ENCODE results near the gene TEX13C.

DNA sequence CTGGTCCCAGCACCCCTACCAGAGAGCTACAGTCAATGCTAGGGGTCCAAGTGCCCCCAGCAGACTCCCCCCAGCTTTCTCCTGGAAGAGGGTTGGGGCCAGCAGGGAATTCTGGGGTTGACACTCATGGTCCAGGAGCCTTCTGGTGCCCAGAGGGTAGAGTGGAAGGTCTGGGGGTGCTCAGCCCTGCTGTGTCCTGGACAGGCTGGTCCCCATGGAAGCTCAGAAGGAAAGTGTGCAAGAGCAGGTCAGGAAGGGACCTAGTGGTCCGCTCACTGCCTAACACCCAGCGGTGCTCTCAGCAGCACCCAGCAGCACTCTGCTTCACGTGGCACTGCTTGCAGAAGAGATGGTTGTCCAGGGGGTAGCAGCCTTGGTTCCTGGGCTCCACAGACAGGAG, 6.9 kb downstream of the TEX13C start:
- TF ChIP-seq, protein P1, sequence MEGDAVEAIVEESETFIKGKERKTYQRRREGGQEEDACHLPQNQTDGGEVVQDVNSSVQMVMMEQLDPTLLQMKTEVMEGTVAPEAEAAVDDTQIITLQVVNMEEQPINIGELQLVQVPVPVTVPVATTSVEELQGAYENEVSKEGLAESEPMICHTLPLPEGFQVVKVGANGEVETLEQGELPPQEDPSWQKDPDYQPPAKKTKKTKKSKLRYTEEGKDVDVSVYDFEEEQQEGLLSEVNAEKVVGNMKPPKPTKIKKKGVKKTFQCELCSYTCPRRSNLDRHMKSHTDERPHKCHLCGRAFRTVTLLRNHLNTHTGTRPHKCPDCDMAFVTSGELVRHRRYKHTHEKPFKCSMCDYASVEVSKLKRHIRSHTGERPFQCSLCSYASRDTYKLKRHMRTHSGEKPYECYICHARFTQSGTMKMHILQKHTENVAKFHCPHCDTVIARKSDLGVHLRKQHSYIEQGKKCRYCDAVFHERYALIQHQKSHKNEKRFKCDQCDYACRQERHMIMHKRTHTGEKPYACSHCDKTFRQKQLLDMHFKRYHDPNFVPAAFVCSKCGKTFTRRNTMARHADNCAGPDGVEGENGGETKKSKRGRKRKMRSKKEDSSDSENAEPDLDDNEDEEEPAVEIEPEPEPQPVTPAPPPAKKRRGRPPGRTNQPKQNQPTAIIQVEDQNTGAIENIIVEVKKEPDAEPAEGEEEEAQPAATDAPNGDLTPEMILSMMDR (IDR thresholded peaks at IDR 0.05; ENCODE audit: borderline replicate concordance, extremely low read depth, low read length, poor library complexity, severe bottlenecking), result no peak
- no peak for TF ChIP-seq EZH2 (IDR thresholded peaks at IDR 0.05; ENCODE audit: borderline replicate concordance, low read depth, low read length, severe bottlenecking)

Measured in DND-41 (cell line).